HepG2 (cell line): ENCODE results near the gene NUDT6. TPM values are rescaled to one million over a fixed set of nuclear protein-coding genes. Genes with fewer than 3 reads are reported as not detected.

ENCODE experiments used
- ATAC-seq: fragments of 200-7000 bp; cut with Tn5 transposase; 3 replicates; pipeline ENCODE4 v1.9.1; 2020; ENCODE audit warnings: mild to moderate bottlenecking, moderate library complexity
- BruUV-seq: library from RNA; stranded (reverse); fragments of 400-500 nt; replicated peaks from 2 replicates; lab custom pipeline; 2021; lab: Mats Ljungman, UMichigan
- CTCF ChIA-PET: fragments of 300-600 bp; formaldehyde crosslinking; extraction: SDS; loops from one replicate; lab custom pipeline; 2021; ENCODE audit warnings: low total read pairs, inconsistent platforms, low intra/inter-chr PET ratio; lab: Yijun Ruan, JAX
- POLR2A ChIA-PET: fragments of 350-600 bp; sonication (Branson Sonifier 250); formaldehyde crosslinking; loops from one replicate; lab custom pipeline; 2020; ENCODE audit warnings: antibody characterized with exemption, inconsistent platforms; lab: Yijun Ruan, JAX
- DNase-seq: peaks from one replicate; pipeline ENCODE4 v3.0.0-alpha.2; 2015; ENCODE audit warnings: low spot score
- FAIRE-seq: peaks from 3 replicates; lab custom pipeline; 2011; peaks lifted over from hg19 to GRCh38; lab: Jason Lieb, UNC
- H2AFZ ChIP-seq: one replicate; pipeline ENCODE4 v1.6.1; 2011; ENCODE audit warnings: low read length, inconsistent platforms
- H3K27ac ChIP-seq: fragments of 300-600 bp; 3 replicates; pipeline ENCODE4 v1.8.0; 2011; ENCODE audit warnings: mixed run types, mild to moderate bottlenecking, mixed read lengths, low read length, inconsistent platforms; ENCODE audit not compliant: insufficient read depth; ENCODE audit errors: extremely low read length
- H3K27me3 ChIP-seq, 2 experiments: fragments of 200-600 bp in 1 of 2; 2 replicates in 1 of 2; 3 replicates in 1 of 2; pipeline versions ENCODE4 v1.6.0 to v1.8.0; 2011; ENCODE audit warnings: low read length in 2 of 2, mild to moderate bottlenecking in 2 of 2, moderate library complexity in 2 of 2, inconsistent platforms in 1 of 2; ENCODE audit not compliant: insufficient read depth in 2 of 2, control insufficient read depth in 1 of 2
- H3K36me3 ChIP-seq, 2 experiments: fragments of 200-600 bp in 1 of 2; replicated peaks in 1 of 2; 2 replicates in 1 of 2; 3 replicates in 1 of 2; pipeline versions ENCODE4 v1.5.1 to v1.8.0; 2011; ENCODE audit warnings: low read length in 2 of 2, inconsistent platforms in 1 of 2; ENCODE audit not compliant: insufficient read depth in 2 of 2, control insufficient read depth in 1 of 2
- H3K4me1 ChIP-seq: 2 replicates; pipeline ENCODE4 v1.5.1; 2012; ENCODE audit warnings: low read length, inconsistent platforms; ENCODE audit not compliant: insufficient read depth
- H3K4me2 ChIP-seq: 2 replicates; pipeline ENCODE4 v1.6.0; 2011; ENCODE audit warnings: low read depth, low read length, inconsistent platforms
- H3K4me3 ChIP-seq, 3 experiments: fragments of 200-600 bp in 1 of 3; sonication (generic), shearing (Covaris generic) in 1 of 3; replicated peaks in 1 of 3; 2 replicates each; pipeline ENCODE4 v1.5.1; 2011 to 2016; ENCODE audit warnings: low read length in 3 of 3, inconsistent platforms in 2 of 3, low read depth in 2 of 3, mild to moderate bottlenecking in 2 of 3, control low read depth in 1 of 3, mixed read lengths in 1 of 3; ENCODE audit not compliant: insufficient read depth in 1 of 3
- H3K79me2 ChIP-seq: one replicate; pipeline ENCODE4 v1.6.1; 2011; ENCODE audit warnings: low read length, inconsistent platforms; ENCODE audit not compliant: insufficient read depth
- H3K9ac ChIP-seq: 2 replicates; pipeline ENCODE4 v1.6.0; 2011; ENCODE audit warnings: mild to moderate bottlenecking, low read depth, low read length, inconsistent platforms; ENCODE audit not compliant: insufficient read depth
- H3K9me3 ChIP-seq: 2 replicates; pipeline ENCODE4 v1.5.1; 2012; ENCODE audit warnings: mild to moderate bottlenecking, low read length
- H4K20me1 ChIP-seq: 2 replicates; pipeline ENCODE4 v1.6.0; 2011; ENCODE audit warnings: inconsistent platforms, mild to moderate bottlenecking, low read length, moderate library complexity; ENCODE audit not compliant: insufficient read depth
- HHEX ChIP-seq: IDR thresholded peaks from 2 replicates; pipeline ENCODE4 v1.6.1; 2016; ENCODE audit warnings: control low read depth
- HOXA7 ChIP-seq: sonication (generic); formaldehyde crosslinking; IDR thresholded peaks from 2 replicates; pipeline ENCODE4 v1.8.1; 2022; ENCODE audit warnings: mild to moderate bottlenecking, missing genetic modification reagents, moderate library complexity
- MAFF ChIP-seq: IDR thresholded peaks from 2 replicates; pipeline ENCODE4 v1.6.1; 2011; ENCODE audit warnings: low read depth, low read length, improper control_type of control experiment
- MAFK ChIP-seq, 2 experiments: IDR thresholded peaks in 1 of 2; conservative IDR thresholded peaks in 1 of 2; 2 replicates each; pipeline ENCODE4 v1.6.1; 2011; ENCODE audit warnings: improper control_type of control experiment in 2 of 2, low read length in 2 of 2
- NFKB2 ChIP-seq: sonication (generic); formaldehyde crosslinking; IDR thresholded peaks from 2 replicates; pipeline ENCODE4 v1.4.0; 2020; ENCODE audit warnings: missing genetic modification reagents, borderline replicate concordance
- NRL ChIP-seq: sonication (generic); formaldehyde crosslinking; IDR thresholded peaks from 2 replicates; pipeline ENCODE4 v1.5.0; 2020; ENCODE audit warnings: missing genetic modification reagents, mild to moderate bottlenecking, moderate library complexity, borderline replicate concordance
- RBFOX2 ChIP-seq: fragments of 200-400 bp; formaldehyde crosslinking; IDR thresholded peaks from 2 replicates; pipeline ENCODE4 v1.6.1; 2017; ENCODE audit warnings: low read depth, mild to moderate bottlenecking, low read length
- SIN3A ChIP-seq: IDR thresholded peaks from 2 replicates; pipeline ENCODE4 v1.6.1; 2011; ENCODE audit warnings: low read depth, mild to moderate bottlenecking, control low read depth, low read length, borderline replicate concordance
- SRSF1 ChIP-seq: fragments of 200-400 bp; formaldehyde crosslinking; optimal IDR thresholded peaks from 2 replicates; pipeline ENCODE3; 2017; ENCODE audit warnings: mild to moderate bottlenecking, low read depth, low read length, moderate library complexity
- TBX2 ChIP-seq: sonication (generic); formaldehyde crosslinking; IDR thresholded peaks from 2 replicates; pipeline ENCODE4 v1.5.0; 2020; ENCODE audit warnings: missing genetic modification reagents, mild to moderate bottlenecking, borderline replicate concordance
- TCF7 ChIP-seq: sonication (generic); IDR thresholded peaks from 2 replicates; pipeline ENCODE4 v1.6.1; 2016; ENCODE audit warnings: antibody characterized with exemption, low read depth
- ZNF605 ChIP-seq: sonication (generic); formaldehyde crosslinking; IDR thresholded peaks from 2 replicates; pipeline ENCODE4 v1.8.0; 2022; ENCODE audit warnings: mild to moderate bottlenecking, missing genetic modification reagents
- in situ Hi-C: cut with HindIII; loops from 2 replicates; pipeline ENCODE4 v1.10.0; 2017; ENCODE audit warnings: low pct_unique_long_range_greater_than_20kb; ENCODE audit not compliant: extremely low pct_ligation_motif_present
- intact Hi-C: fragments of 100-400 bp; cut with micrococcal nuclease; formaldehyde crosslinking; loops from one replicate; pipeline ENCODE4 v1.10.0; 2022; ENCODE audit not compliant: unreplicated experiment
- polyA plus RNA-seq, 8 experiments: library from polyadenylated mRNA; depleted of rRNA in 3 of 8; stranded (reverse) in 7 of 8; unstranded in 1 of 8; fragments of >200 nt; fragmentation: Illumina TruSeq in 4 of 8; extraction: Trizol in 4 of 8; gene quantifications; 2 replicates each; pipeline versions ENCODE4 v1.2.1 to v1.2.3, GENCODE V29; 2011 to 2016; ENCODE audit warnings: low read depth in 4 of 8, missing spikeins in 1 of 8, mixed read lengths in 1 of 8; ENCODE audit not compliant: insufficient read depth in 1 of 8
- total RNA-seq, 5 experiments: library from RNA; depleted of rRNA; stranded (reverse); fragments of >200 nt; fragmentation: Illumina TruSeq; extraction: Trizol; gene quantifications; 2 replicates each; pipeline ENCODE4 v1.2.3, GENCODE V29; 2016; ENCODE audit warnings: low read depth in 1 of 5
- TF ChIP-seq, protein P1 (sequence below): sonication (generic); formaldehyde crosslinking; IDR thresholded peaks from 2 replicates; pipeline ENCODE4 v1.5.1; 2020; ENCODE audit warnings: missing genetic modification reagents, mild to moderate bottlenecking, borderline replicate concordance

The NUDT6 gene
- total and polyA plus RNA-seq, 2 of the 13 experiments (the other 11 are each of a cell fraction or from before 2014, with no cell fraction given): 4.8 to 8.3 TPM

DNA sequence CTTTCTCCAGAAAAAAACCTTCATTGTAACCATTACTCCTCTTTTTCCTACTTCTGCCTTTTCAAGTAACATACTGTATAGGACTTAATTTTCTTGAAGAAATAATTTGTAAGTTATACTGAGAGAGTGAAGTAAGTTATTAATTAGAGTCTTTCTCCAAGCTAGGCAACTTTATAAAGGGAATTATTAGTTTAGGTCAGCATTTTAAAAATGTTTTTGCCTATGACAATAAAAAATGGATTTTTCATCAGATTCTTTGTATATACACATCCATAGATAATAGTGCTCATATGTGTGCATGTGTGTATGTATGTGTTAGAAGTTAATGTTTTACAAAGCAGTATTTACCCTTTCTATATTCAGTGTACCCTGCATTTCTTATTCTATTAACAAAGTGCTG is 10.4 kb upstream of the NUDT6 start:
- in situ Hi-C loops (no loop called here), intact Hi-C loops (no loop called here)
- Histone ChIP-seq H3K4me1 (no peaks in the 10 kb centered on the region), H4K20me1 (no peaks in the 10 kb centered on the region), H3K4me3 (no peak overlapping the region), H3K4me2 (no peak overlapping the region), H3K9ac (no peak overlapping the region), H3K27ac (no peak overlapping the region), H3K79me2 (no peaks in the 10 kb centered on the region), H3K9me3 (no peaks in the 10 kb centered on the region), H3K36me3 (peaks cover 6 to 63% of the 10 kb centered on the region in 2 experiments; a peak in 4 of 5 replicates), H2AFZ (no peak overlapping the region), H3K27me3 (no peaks in the 10 kb centered on the region)
- ChIA-PET CTCF (no interaction called here), POLR2A (no interaction called here)
- TF ChIP-seq MAFF: peak; percentile 57; the same call in 1 of the 2 replicates
- TF ChIP-seq SRSF1: no peak
- TF ChIP-seq ZNF605 (CRISPR knock-in tag): no peak
- TF ChIP-seq NFKB2 (CRISPR knock-in tag): no peak
- TF ChIP-seq RBFOX2: no peak
- TF ChIP-seq NRL: no peak
- TF ChIP-seq TBX2: no peak
- TF ChIP-seq MAFK (conservative IDR thresholded peaks at IDR 0.05 in 1 of 2, IDR thresholded peaks at IDR 0.05 in 1 of 2; ENCODE audit: low read length in 2 of 2): peak; percentile 48 to 80; a peak in 3 of 4 replicates
- TF ChIP-seq SIN3A: no peak
- TF ChIP-seq TCF7: no peak
- TF ChIP-seq HHEX (CRISPR knock-in tag): no peak
- no peak for TF ChIP-seq HOXA7
- TF ChIP-seq, protein P1, sequence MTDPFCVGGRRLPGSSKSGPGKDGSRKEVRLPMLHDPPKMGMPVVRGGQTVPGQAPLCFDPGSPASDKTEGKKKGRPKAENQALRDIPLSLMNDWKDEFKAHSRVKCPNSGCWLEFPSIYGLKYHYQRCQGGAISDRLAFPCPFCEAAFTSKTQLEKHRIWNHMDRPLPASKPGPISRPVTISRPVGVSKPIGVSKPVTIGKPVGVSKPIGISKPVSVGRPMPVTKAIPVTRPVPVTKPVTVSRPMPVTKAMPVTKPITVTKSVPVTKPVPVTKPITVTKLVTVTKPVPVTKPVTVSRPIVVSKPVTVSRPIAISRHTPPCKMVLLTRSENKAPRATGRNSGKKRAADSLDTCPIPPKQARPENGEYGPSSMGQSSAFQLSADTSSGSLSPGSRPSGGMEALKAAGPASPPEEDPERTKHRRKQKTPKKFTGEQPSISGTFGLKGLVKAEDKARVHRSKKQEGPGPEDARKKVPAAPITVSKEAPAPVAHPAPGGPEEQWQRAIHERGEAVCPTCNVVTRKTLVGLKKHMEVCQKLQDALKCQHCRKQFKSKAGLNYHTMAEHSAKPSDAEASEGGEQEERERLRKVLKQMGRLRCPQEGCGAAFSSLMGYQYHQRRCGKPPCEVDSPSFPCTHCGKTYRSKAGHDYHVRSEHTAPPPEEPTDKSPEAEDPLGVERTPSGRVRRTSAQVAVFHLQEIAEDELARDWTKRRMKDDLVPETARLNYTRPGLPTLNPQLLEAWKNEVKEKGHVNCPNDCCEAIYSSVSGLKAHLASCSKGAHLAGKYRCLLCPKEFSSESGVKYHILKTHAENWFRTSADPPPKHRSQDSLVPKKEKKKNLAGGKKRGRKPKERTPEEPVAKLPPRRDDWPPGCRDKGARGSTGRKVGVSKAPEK (CRISPR knock-in tag): no peak
- no TSS peak for BruUV-seq
- FAIRE-seq: no peak
- DNase-seq: no peak
- ATAC-seq: no peak
